GM12878 (cell line): ENCODE results near the gene DNAJC3. TPM values are rescaled to one million over a fixed set of nuclear protein-coding genes. Genes with fewer than 3 reads are reported as not detected.

Source experiments
- ATAC-seq: fragments of 200-7000 bp; cut with Tn5 transposase; 3 replicates; pipeline ENCODE4 v1.9.1; 2020; ENCODE audit warnings: mild to moderate bottlenecking, moderate library complexity
- BruUV-seq: library from RNA; stranded (reverse); fragments of 400-500 nt; replicated peaks from 2 replicates; lab custom pipeline; 2021; lab: Mats Ljungman, UMichigan
- CTCF ChIA-PET: fragments of 300-600 bp; sonication (Branson Sonifier 250); formaldehyde crosslinking; extraction: SDS; loops from one replicate; lab custom pipeline; 2021; ENCODE audit warnings: inconsistent platforms; lab: Yijun Ruan, JAX
- POLR2A ChIA-PET: fragments of 350-600 bp; formaldehyde crosslinking; extraction: SDS; loops from one replicate; lab custom pipeline; 2021; ENCODE audit warnings: inconsistent platforms; lab: Charles Lee
- RAD21 ChIA-PET: fragments of 300-600 bp; sonication (Branson Sonifier 250); formaldehyde crosslinking; loops from one replicate; lab custom pipeline; 2023; ENCODE audit warnings: antibody characterized with exemption; ENCODE audit not compliant: unreplicated experiment; lab: Charles Lee
- SMC1A ChIA-PET: fragments of 300-600 bp; sonication (Branson Sonifier 250); formaldehyde crosslinking; loops from one replicate; lab custom pipeline; 2023; ENCODE audit not compliant: unreplicated experiment, uncharacterized antibody; lab: Charles Lee
- DNase-seq: peaks from one replicate; pipeline ENCODE4 v3.0.0-alpha.2; 2011; ENCODE audit warnings: low read depth, low spot score
- FAIRE-seq: peaks from 3 replicates; lab custom pipeline; 2011; peaks lifted over from hg19 to GRCh38; lab: Jason Lieb, UNC
- H2AFZ ChIP-seq: 2 replicates; pipeline ENCODE4 v1.6.0; 2011; ENCODE audit warnings: low read depth, low read length, control low read depth; ENCODE audit not compliant: control insufficient read depth
- H3K27ac ChIP-seq: 2 replicates; pipeline ENCODE4 v1.5.1; 2011; ENCODE audit warnings: control low read depth; ENCODE audit not compliant: control insufficient read depth, insufficient read depth
- H3K27me3 ChIP-seq, 2 experiments: replicated peaks in 1 of 2; 2 replicates each; pipeline versions ENCODE4 v1.6.0 to v1.6.1; 2011; ENCODE audit warnings: low read length in 1 of 2; ENCODE audit not compliant: control insufficient read depth in 2 of 2, insufficient read depth in 2 of 2
- H3K36me3 ChIP-seq, 2 experiments: 2 replicates each; pipeline ENCODE4 v1.5.1; 2011; ENCODE audit warnings: low read length in 1 of 2; ENCODE audit not compliant: control insufficient read depth in 2 of 2, insufficient read depth in 2 of 2
- H3K4me1 ChIP-seq: 2 replicates; pipeline ENCODE4 v1.6.1; 2011; ENCODE audit warnings: mild to moderate bottlenecking, low read length, moderate library complexity, mixed read lengths; ENCODE audit not compliant: control insufficient read depth, insufficient read depth
- H3K4me2 ChIP-seq: 2 replicates; pipeline ENCODE4 v1.6.0; 2011; ENCODE audit warnings: control low read depth; ENCODE audit not compliant: control insufficient read depth, insufficient read depth
- H3K4me3 ChIP-seq: fragments of 200-600 bp; sonication (generic); 2 replicates; pipeline ENCODE4 v1.5.1; 2016
- H3K79me2 ChIP-seq: 2 replicates; pipeline ENCODE4 v1.6.0; 2011; ENCODE audit warnings: low read length; ENCODE audit not compliant: control insufficient read depth, insufficient read depth
- H3K9ac ChIP-seq: 2 replicates; pipeline ENCODE4 v1.8.0; 2011; ENCODE audit warnings: low read length, control low read depth, mixed read lengths; ENCODE audit not compliant: control insufficient read depth, insufficient read depth
- H3K9me3 ChIP-seq: replicated peaks from 3 replicates; pipeline ENCODE4 v1.5.1; 2011; ENCODE audit warnings: mild to moderate bottlenecking, low read length; ENCODE audit not compliant: control insufficient read depth, insufficient read depth
- H4K20me1 ChIP-seq: 2 replicates; pipeline ENCODE4 v1.6.0; 2011; ENCODE audit not compliant: control insufficient read depth, insufficient read depth
- E2F4 ChIP-seq: IDR thresholded peaks from 2 replicates; pipeline ENCODE4 v1.6.1; 2012; ENCODE audit warnings: low read depth, low read length, improper control_type of control experiment
- FOXM1 ChIP-seq: IDR thresholded peaks from 2 replicates; pipeline ENCODE4 v1.6.1; 2012; ENCODE audit warnings: low read depth, mild to moderate bottlenecking, inconsistent platforms, low read length, moderate library complexity
- PAX5 ChIP-seq: IDR thresholded peaks from 2 replicates; pipeline ENCODE4 v1.6.1; 2011; ENCODE audit warnings: low read depth, low read length, borderline replicate concordance
- POLR2A ChIP-seq: IDR thresholded peaks from 2 replicates; pipeline ENCODE4 v1.6.1; 2011; ENCODE audit warnings: low read depth, mild to moderate bottlenecking, low read length
- SPI1 ChIP-seq: IDR thresholded peaks from 2 replicates; pipeline ENCODE4 v1.6.1; 2011; ENCODE audit warnings: low read depth, mild to moderate bottlenecking, low read length, moderate library complexity, borderline replicate concordance; ENCODE audit not compliant: insufficient read depth
- SREBF2 ChIP-seq: IDR thresholded peaks from 2 replicates; pipeline ENCODE4 v1.6.1; 2012; ENCODE audit warnings: mild to moderate bottlenecking, low read length
- TAF1 ChIP-seq: IDR thresholded peaks from 2 replicates; pipeline ENCODE4 v1.6.1; 2011; ENCODE audit warnings: mild to moderate bottlenecking, low read depth, low read length, borderline replicate concordance
- TCF3 ChIP-seq: IDR thresholded peaks from 2 replicates; pipeline ENCODE4 v1.6.1; 2012; ENCODE audit warnings: low read depth, mild to moderate bottlenecking, low read length, borderline replicate concordance; ENCODE audit not compliant: insufficient read depth
- USF1 ChIP-seq: IDR thresholded peaks from 2 replicates; pipeline ENCODE4 v1.6.1; 2011; ENCODE audit warnings: borderline replicate concordance, low read depth, mild to moderate bottlenecking, moderate library complexity, mixed read lengths, low read length; ENCODE audit not compliant: insufficient read depth; ENCODE audit errors: extremely low read length
- ZNF24 ChIP-seq: fragments of 450-650 bp; IDR thresholded peaks from 2 replicates; pipeline ENCODE4 v1.6.1; 2017; ENCODE audit warnings: antibody characterized with exemption, mild to moderate bottlenecking
- ZNF622 ChIP-seq: fragments of 450-650 bp; IDR thresholded peaks from 2 replicates; pipeline ENCODE4 v1.6.1; 2017; ENCODE audit warnings: mild to moderate bottlenecking, inconsistent platforms
- WGBS: methylation state at CpG from one replicate; pipeline ENCODE4 v1.1.6; 2016; ENCODE audit warnings: low lambda C conversion rate; ENCODE audit not compliant: insufficient replicate concordance, insufficient coverage; ENCODE audit errors: missing lambda C conversion rate; 5-methylcytosine and 5-hydroxymethylcytosine counted together
- in situ Hi-C: fragments of 300-500 bp; cut with MboI; formaldehyde crosslinking; loops from 9 replicates; pipeline ENCODE4 v1.14.3; 2018; ENCODE audit warnings: mixed read lengths
- intact Hi-C: fragments of 100-400 bp; cut with micrococcal nuclease; formaldehyde crosslinking; loops from one replicate; pipeline ENCODE4 v1.14.2; 2022; ENCODE audit not compliant: unreplicated experiment
- polyA plus RNA-seq, 11 experiments: library from polyadenylated mRNA; depleted of rRNA in 4 of 11; unstranded in 6 of 11; stranded (reverse) in 5 of 11; fragments of >200 nt; fragmentation: Nextera tagmentation in 4 of 11; fragmentation: Illumina TruSeq in 1 of 11; extraction: Ambion mirVana in 4 of 11; extraction: Trizol in 1 of 11; gene quantifications; 1 replicate in 1 of 11; 2 replicates in 10 of 11; pipeline versions ENCODE4 v1.2.1 to v1.2.3, GENCODE V29; 2011 to 2016; ENCODE audit warnings: inconsistent platforms in 2 of 11, missing spikeins in 2 of 11, low read depth in 1 of 11
- total RNA-seq, 4 experiments: library from RNA; depleted of rRNA in 3 of 4; stranded (reverse); fragments of >200 nt in 3 of 4; fragmentation: Illumina TruSeq in 1 of 4; extraction: Trizol in 1 of 4; gene quantifications; 2 replicates each; pipeline versions ENCODE4 v1.2.1 to v1.2.3, GENCODE V29; 2013 to 2021
- TF ChIP-seq, protein P1 (sequence below): fragments of 450-650 bp; IDR thresholded peaks from 2 replicates; pipeline ENCODE4 v1.6.1; 2014; ENCODE audit warnings: mild to moderate bottlenecking

The DNAJC3 gene
- total and polyA plus RNA-seq, 10 of the 15 experiments (the other 5 are each of a cell fraction or from before 2014, with no cell fraction given), result 9.3 to 37.4 (median 19.0) TPM

GRCh38 chr13:95707442-95708390 is 30.8 kb downstream of the DNAJC3 start (continued):
- TF ChIP-seq SPI1 (peak; percentile 32; the same call in 1 of the 2 replicates), USF1 (no peak)

- TF ChIP-seq PAX5, result no peak
- TF ChIP-seq, protein P1, sequence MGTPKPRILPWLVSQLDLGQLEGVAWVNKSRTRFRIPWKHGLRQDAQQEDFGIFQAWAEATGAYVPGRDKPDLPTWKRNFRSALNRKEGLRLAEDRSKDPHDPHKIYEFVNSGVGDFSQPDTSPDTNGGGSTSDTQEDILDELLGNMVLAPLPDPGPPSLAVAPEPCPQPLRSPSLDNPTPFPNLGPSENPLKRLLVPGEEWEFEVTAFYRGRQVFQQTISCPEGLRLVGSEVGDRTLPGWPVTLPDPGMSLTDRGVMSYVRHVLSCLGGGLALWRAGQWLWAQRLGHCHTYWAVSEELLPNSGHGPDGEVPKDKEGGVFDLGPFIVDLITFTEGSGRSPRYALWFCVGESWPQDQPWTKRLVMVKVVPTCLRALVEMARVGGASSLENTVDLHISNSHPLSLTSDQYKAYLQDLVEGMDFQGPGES, result no peak
- TF ChIP-seq SREBF2, result no peak
- no peak for TF ChIP-seq POLR2A
- TF ChIP-seq ZNF24, result no peak
- no peak for TF ChIP-seq TCF3
- no peak for TF ChIP-seq FOXM1
- no peak for TF ChIP-seq TAF1
- TF ChIP-seq ZNF622, result no peak
- no peak for TF ChIP-seq E2F4
- peaks cover 4% of the 10 kb centered on the region; the same call in 1 of the 2 replicates for H4K20me1 ChIP-seq
- peaks cover 2 to 24% of the 10 kb centered on the region in 2 experiments; a peak in 3 of 4 replicates for H3K36me3 ChIP-seq
- no peak overlapping the region for H3K4me3 ChIP-seq
- ChIA-PET POLR2A (no interaction called here), SMC1A (no interaction called here), RAD21 (interaction anchor here (1.4 kb wide), 1 partner anchor 32 kb away, joined by 4 read pairs; the partner anchor contains the start of gene DNAJC3), CTCF (interaction anchor here (0.6 kb wide), 1 partner anchor 59 kb away, joined by 3 read pairs; no protein-coding TSS in a partner anchor)
- peaks cover 14% of the 10 kb centered on the region for H3K4me1 ChIP-seq
- BruUV-seq, result no TSS peak
- no peak overlapping the region for H3K27ac ChIP-seq
- intact Hi-C loops, result no loop called here
- FAIRE-seq, result no peak
- no peak for DNase-seq
- in situ Hi-C loops, result no loop called here
- H3K4me2 ChIP-seq, result no peak overlapping the region; the same call in 1 of the 2 replicates
- no peak overlapping the region for H2AFZ ChIP-seq
- no peak for ATAC-seq
- peaks cover 3% of the 10 kb centered on the region; the same call in 1 of the 3 replicates for H3K9me3 ChIP-seq
- H3K9ac ChIP-seq, result no peak overlapping the region
- H3K27me3 ChIP-seq, result no peaks in the 10 kb centered on the region
- 78% methylated on average over 5 of the region's 5 CpGs for WGBS
- peaks cover 46% of the 10 kb centered on the region for H3K79me2 ChIP-seq
Measured at GRCh38 chr13:95708391-95708774, 31.4 kb downstream of the DNAJC3 start.
